ENCODE results near the gene SRPX2. TPM values are rescaled to one million over a fixed set of nuclear protein-coding genes. Genes with fewer than 3 reads are reported as not detected.

SRPX2 gene
- total and polyA plus RNA-seq, 9 of the 15 experiments (the other 6 are each of a cell fraction or from before 2014, with no cell fraction given) = 0.13 to 0.20 TPM; not detected in 7

DNA sequence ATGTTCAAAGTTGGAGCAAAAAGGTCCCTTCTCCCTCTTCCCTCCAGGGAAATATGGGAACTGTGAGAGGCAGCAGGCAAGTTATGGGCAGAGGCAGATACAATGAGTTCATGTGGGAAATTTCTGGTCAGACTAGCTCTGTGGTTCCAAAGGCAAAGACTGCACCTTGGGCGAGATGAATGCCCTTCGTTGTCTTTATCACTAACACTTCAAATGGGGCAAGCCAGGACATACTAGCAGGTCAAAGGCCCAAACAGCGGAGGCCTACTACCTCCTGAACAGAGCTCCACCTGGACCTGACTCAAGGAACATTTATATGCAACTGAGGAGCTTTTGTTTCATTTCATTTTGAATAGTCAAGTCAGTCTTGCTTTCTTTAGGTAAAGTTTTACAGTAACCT is 29.0 kb downstream of the SRPX2 start (continued):
- TF ChIP-seq, protein P1, sequence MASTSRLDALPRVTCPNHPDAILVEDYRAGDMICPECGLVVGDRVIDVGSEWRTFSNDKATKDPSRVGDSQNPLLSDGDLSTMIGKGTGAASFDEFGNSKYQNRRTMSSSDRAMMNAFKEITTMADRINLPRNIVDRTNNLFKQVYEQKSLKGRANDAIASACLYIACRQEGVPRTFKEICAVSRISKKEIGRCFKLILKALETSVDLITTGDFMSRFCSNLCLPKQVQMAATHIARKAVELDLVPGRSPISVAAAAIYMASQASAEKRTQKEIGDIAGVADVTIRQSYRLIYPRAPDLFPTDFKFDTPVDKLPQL (IDR thresholded peaks at IDR 0.05; ENCODE audit: extremely low read depth, insufficient read length) = no peak
- TF ChIP-seq ID3 (CRISPR knock-in tag; IDR thresholded peaks at IDR 0.05) = no peak
- TF ChIP-seq ID3 (tag; IDR thresholded peaks at IDR 0.05) = no peak

DNA sequence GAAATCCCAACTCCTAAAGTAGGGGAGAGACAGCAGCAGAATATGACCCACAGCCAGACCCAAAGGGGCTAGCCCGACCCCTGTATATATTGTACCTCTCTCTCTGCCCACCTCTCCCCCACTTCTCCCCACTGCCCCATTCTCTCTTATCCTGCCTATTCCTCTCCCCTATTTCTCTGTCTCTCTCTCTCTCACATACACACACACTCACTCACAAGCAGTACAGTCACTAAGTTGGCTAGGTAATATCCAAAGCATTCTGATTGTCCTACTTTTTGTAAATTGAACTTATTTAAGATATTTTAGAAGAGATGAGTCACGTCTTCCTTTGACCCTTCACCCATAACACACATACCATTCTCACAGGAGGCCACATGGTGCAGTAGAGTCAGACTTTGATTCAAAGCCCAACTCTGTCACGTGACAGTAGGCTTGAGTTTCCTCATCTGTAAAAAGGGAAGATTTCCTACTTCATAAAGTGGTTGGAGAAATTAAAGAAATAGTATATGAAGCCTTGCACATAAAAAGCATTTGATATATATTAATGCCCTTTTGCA is 29.5 kb downstream of the SRPX2 start:
- H3K36me3 ChIP-seq (ENCODE audit: control insufficient read depth, insufficient read depth, low read length) = no peaks in the 10 kb centered on the region
- ATAC-seq = no peak
- in situ Hi-C loops (cut with MboI) (no loop called here), intact Hi-C loops (cut with micrococcal nuclease) (loop anchor here (10.0 kb wide), 1 partner anchor 159 kb away; no protein-coding TSS in a partner anchor)
- H3K27me3 ChIP-seq (ENCODE audit: control insufficient read depth in 2 of 2, insufficient read depth in 2 of 2, low read length in 2 of 2) = no peaks in the 10 kb centered on the region
- ChIA-PET CTCF (ENCODE audit: low intra/inter-chr PET ratio) (no interaction called here), POLR2A (no interaction called here)
- H3K4me3 ChIP-seq = no peak overlapping the region
- 5% methylated on average over 3 of the region's 3 CpGs for WGBS (ENCODE audit: insufficient coverage, low coverage, missing lambda C conversion rate)
- no peak for FAIRE-seq
- H4K20me1 ChIP-seq (replicated peaks; ENCODE audit: control insufficient read depth, insufficient read depth, low read length) = no peaks in the 10 kb centered on the region
- H3K9me3 ChIP-seq (replicated peaks; ENCODE audit: control insufficient read depth, insufficient read depth, low read depth, low read length) = no peaks in the 10 kb centered on the region
- H3K9ac ChIP-seq (ENCODE audit: insufficient read depth in 1 of 2, low read depth in 2 of 2, low read length in 2 of 2) = no peak overlapping the region
- H2AFZ ChIP-seq (ENCODE audit: low read depth, low read length) = no peak overlapping the region
- no peak overlapping the region for H3K4me2 ChIP-seq (ENCODE audit: insufficient read depth, low read length)
- no peaks in the 10 kb centered on the region for H3K79me2 ChIP-seq (ENCODE audit: control insufficient read depth, insufficient read depth, low read length)
- no TSS peak for BruUV-seq (replicated peaks)
- TF ChIP-seq TFE3 (CRISPR knock-in tag; IDR thresholded peaks at IDR 0.05) (peak; percentile 52), RAD51 (IDR thresholded peaks at IDR 0.05; ENCODE audit: borderline replicate concordance, low read depth) (peak; percentile 17; the same call in 1 of the 2 replicates), ESRRB (CRISPR knock-in tag; IDR thresholded peaks at IDR 0.05; ENCODE audit: borderline replicate concordance) (no peak)
- no peak overlapping the region for H3K27ac ChIP-seq (ENCODE audit: extremely low read depth, low read depth, low read length)
- no peak for DNase-seq (ENCODE audit: extremely low read depth in 1 of 4, low spot score in 3 of 4)
- no peaks in the 10 kb centered on the region for H3K4me1 ChIP-seq (replicated peaks in 1 of 2; ENCODE audit: control insufficient read depth in 2 of 2, insufficient read depth in 2 of 2, low read length in 2 of 2)
- no peaks in the 10 kb centered on the region for H3K9me1 ChIP-seq (ENCODE audit: control insufficient read depth, insufficient read depth, low read length)
